ENCODE data around the gene GTF2A1L.

DNA sequence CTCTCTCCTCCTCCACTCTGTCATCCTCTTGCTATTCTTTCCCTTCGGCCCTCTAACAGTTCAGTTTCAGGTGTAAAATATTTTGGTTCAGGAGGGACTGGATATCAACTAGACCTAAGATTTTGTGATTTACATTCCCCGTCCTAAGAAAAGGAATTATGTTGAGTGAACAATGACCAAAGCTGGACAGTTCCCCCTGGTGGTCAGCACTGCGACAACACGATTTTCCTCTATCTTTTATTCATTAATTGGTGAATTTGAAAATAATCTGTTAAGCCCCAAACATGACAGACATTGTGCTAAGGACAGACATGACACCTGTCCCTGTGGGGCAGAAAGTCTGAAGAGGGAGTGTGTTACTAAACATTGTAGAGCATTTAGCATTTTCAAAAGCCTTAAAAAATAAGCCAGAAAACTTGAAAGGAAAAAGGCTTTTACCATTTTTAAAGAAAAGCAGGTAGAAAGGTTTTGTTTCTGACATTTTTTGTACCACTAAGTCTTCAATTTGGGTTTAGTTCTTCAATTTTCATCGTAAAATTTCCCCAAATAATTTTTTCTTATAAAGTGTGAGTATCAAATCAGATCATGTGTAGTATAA lies 28.4 kb upstream of the GTF2A1L start:
- TF ChIP-seq FOXM1 (IDR thresholded peaks at IDR 0.05; ENCODE audit: borderline replicate concordance) (no peak), SP1 (IDR thresholded peaks at IDR 0.05) (no peak), FOXK2 (IDR thresholded peaks at IDR 0.05) (no peak), L3MBTL2 (conservative IDR thresholded peaks at IDR 0.05) (no peak)

All from HEK293T (cell line).